ENCODE measurements around the gene TAF6L. TPM values are rescaled to one million over a fixed set of nuclear protein-coding genes. Genes with fewer than 3 reads are reported as not detected.

Gene TAF6L
- total and polyA plus RNA-seq, 8 donors, result 4.6 to 35.0 (median 12.6) TPM

- peaks cover 15 to 45% (median 32%) of the 10 kb centered on the region in 4 donors for H3K4me1 ChIP-seq
- 1 to 4% (median 2%) methylated on average over 14 of the region's 14 CpGs for WGBS, 5 donors
- H3K4me3 ChIP-seq, result peak overlapping the region; percentile 65 to 97 (median 92)
- peak overlapping the region; percentile 90 to 97 (median 92) for H3K27ac ChIP-seq
- peaks cover 38 to 52% (median 50%) of the 10 kb centered on the region in 4 donors for H3K36me3 ChIP-seq
- no peaks in the 10 kb centered on the region for H3K27me3 ChIP-seq
- intact Hi-C loops (cut with DNase I; ENCODE audit: low total_unique reads), result no loop called here
- DNase-seq, result peak; percentile 26 to 44
- no peaks in the 10 kb centered on the region for H3K9me3 ChIP-seq
- TF ChIP-seq EP300 (IDR thresholded peaks at IDR 0.05) (no peak), POLR2AphosphoS5 (IDR thresholded peaks at IDR 0.05) (peak in 1 of 3 donors; percentile 4)
These were observed 33.3 kb downstream of the TAF6L start for GRCh38 chr11:62804310-62805075.

GRCh38 chr11:62805076-62805892 is 34.1 kb downstream of the TAF6L start, which contains the start of gene NXF1:
TSS of gene NXF1 (minus strand) at chr11:62805440. CDS start at chr11:62805356, 84 bp downstream.
- H3K4me1 ChIP-seq, result peaks cover 15 to 45% (median 32%) of the 10 kb centered on the region in 4 donors
- no peaks in the 10 kb centered on the region for H3K9me3 ChIP-seq
- H3K27me3 ChIP-seq, result no peaks in the 10 kb centered on the region
- peak within 1 kb of the TSS; percentile 90 to 97 (median 92) for H3K27ac ChIP-seq
- peak; percentile 100 for TF ChIP-seq POLR2AphosphoS5 (IDR thresholded peaks at IDR 0.05)
- TF ChIP-seq POLR2A (IDR thresholded peaks at IDR 0.05), result peak in 2 of 4 donors; percentile 95 to 97
- peak in 2 of 7 experiments; percentile 9 to 13 for TF ChIP-seq CTCF (IDR thresholded peaks at IDR 0.05)
- TF ChIP-seq EP300 (IDR thresholded peaks at IDR 0.05), result no peak
- peak; percentile 97 to 98 for DNase-seq
- H3K4me3 ChIP-seq, result peak within 1 kb of the TSS; percentile 65 to 97 (median 92)
- intact Hi-C loops (cut with DNase I; ENCODE audit: low total_unique reads), result no loop called here
- peaks cover 30 to 44% (median 42%) of the 10 kb centered on the region in 4 donors for H3K36me3 ChIP-seq
- WGBS, 5 donors, result 0 to 2% (median 1%) methylated on average over 16 to 77 of the region's 77 CpGs

GRCh38 chr11:62805961-62806441 is 34.8 kb downstream of the TAF6L start:
- peak in 1 of 2 donors; percentile 34 for DNase-seq
- Histone ChIP-seq H3K9me3 (no peaks in the 10 kb centered on the region), H3K27ac (peak overlapping the region; percentile 89 to 97 (median 92)), H3K4me1 (peaks cover 15 to 45% (median 32%) of the 10 kb centered on the region in 4 donors), H3K27me3 (no peaks in the 10 kb centered on the region), H3K4me3 (peak overlapping the region; percentile 65 to 97 (median 92)), H3K36me3 (peaks cover 23 to 37% (median 35%) of the 10 kb centered on the region in 4 donors)
- 18 to 22% (median 21%) methylated on average over 12 of the region's 12 CpGs for WGBS, 5 donors
- intact Hi-C loops (cut with DNase I; ENCODE audit: low total_unique reads), result no loop called here
- TF ChIP-seq CTCF (IDR thresholded peaks at IDR 0.05) (no peak), POLR2AphosphoS5 (IDR thresholded peaks at IDR 0.05) (no peak), POLR2A (IDR thresholded peaks at IDR 0.05) (no peak), EP300 (IDR thresholded peaks at IDR 0.05) (no peak)

- H3K27ac ChIP-seq, result peak overlapping the region in 4 of 5 donors; percentile 90 to 97 (median 92)
- DNase-seq, result peak in 1 of 2 donors; percentile 30
These were observed 35.5 kb downstream of the TAF6L start for GRCh38 chr11:62806611-62807121.

More at GRCh38 chr11:62806611-62807121, 35.5 kb downstream of the TAF6L start:
- Histone ChIP-seq H3K36me3 (peaks cover 16 to 31% (median 28%) of the 10 kb centered on the region in 4 donors), H3K9me3 (no peaks in the 10 kb centered on the region), H3K4me3 (no peak overlapping the region), H3K4me1 (peaks cover 15 to 45% (median 32%) of the 10 kb centered on the region in 4 donors), H3K27me3 (no peaks in the 10 kb centered on the region)
- 60 to 79% (median 75%) methylated on average over 5 of the region's 5 CpGs for WGBS, 5 donors
- intact Hi-C loops (cut with DNase I; ENCODE audit: low total_unique reads), result no loop called here
- TF ChIP-seq CTCF (IDR thresholded peaks at IDR 0.05) (no peak), POLR2A (IDR thresholded peaks at IDR 0.05) (no peak)

All from stomach (tissue), 9 donors.